GM12892 (cell line): ENCODE results near the gene CPNE7.

Source experiments
- POLR2A ChIP-seq: IDR thresholded peaks from 2 replicates; pipeline ENCODE4 v1.6.1; 2011; ENCODE audit warnings: low read depth, low read length, control low read depth
- POLR2AphosphoS5 ChIP-seq: IDR thresholded peaks from 2 replicates; pipeline ENCODE4 v1.6.1; 2011; ENCODE audit warnings: low read depth, low read length, control low read depth
- TAF1 ChIP-seq: IDR thresholded peaks from 2 replicates; pipeline ENCODE4 v1.6.1; 2011; ENCODE audit warnings: low read depth, mild to moderate bottlenecking, control low read depth, low read length, borderline replicate concordance

- no peak for TF ChIP-seq POLR2A
- TF ChIP-seq TAF1: no peak
- TF ChIP-seq POLR2AphosphoS5: no peak
These were observed 31.4 kb upstream of the CPNE7 start for GRCh38 chr16:89544113-89544512.
